SH-SY5Y (cell line): ENCODE measurements around the gene SPINT2.

Experiments
- GATA2 ChIP-seq: IDR thresholded peaks from 2 replicates; pipeline ENCODE4 v1.6.1; 2011; ENCODE audit warnings: mild to moderate bottlenecking, low read depth, low read length
- GATA3 ChIP-seq: IDR thresholded peaks from 2 replicates; pipeline ENCODE4 v1.6.1; 2011; ENCODE audit warnings: low read depth, mild to moderate bottlenecking, low read length, moderate library complexity

GRCh38 chr19:38251564-38252051, 12.8 kb upstream of the SPINT2 start:
- TF ChIP-seq GATA2: no peak
- no peak for TF ChIP-seq GATA3
